ENCODE measurements around the gene TPD52L2.
"Not testable (repeated sequence)": the region's sequence is repeated elsewhere in the genome, so short reads cannot be mapped to it uniquely, and the experiment has no call there.

TPD52L2 gene

GRCh38 chr20:63835021-63835858 lies 29.8 kb upstream of the TPD52L2 start:
- DNase-seq (ENCODE audit: low spot score), result peak; percentile 98

GRCh38 chr20:63836458-63837344 lies 28.4 kb upstream of the TPD52L2 start:
- no peak for DNase-seq (ENCODE audit: low spot score)

- no peak for DNase-seq (ENCODE audit: low spot score)
Measured at GRCh38 chr20:63837479-63837878, 27.6 kb upstream of the TPD52L2 start.

- DNase-seq (ENCODE audit: low spot score), result no peak
Measured at GRCh38 chr20:63839620-63840019, 25.4 kb upstream of the TPD52L2 start.

- peak; percentile 92 for DNase-seq (ENCODE audit: low spot score)
Measured at GRCh38 chr20:63840405-63840828, 24.7 kb upstream of the TPD52L2 start.

GRCh38 chr20:63842258-63842657 lies 22.8 kb upstream of the TPD52L2 start:
- no peak for DNase-seq (ENCODE audit: low spot score)

GRCh38 chr20:63843222-63843621 lies 21.8 kb upstream of the TPD52L2 start:
- no peak for DNase-seq (ENCODE audit: low spot score)

GRCh38 chr20:63843778-63844177 lies 21.3 kb upstream of the TPD52L2 start:
- DNase-seq (ENCODE audit: low spot score), result no peak

- no peak for DNase-seq (ENCODE audit: low spot score)
Measured at GRCh38 chr20:63844511-63844991, 20.5 kb upstream of the TPD52L2 start.

- DNase-seq (ENCODE audit: low spot score), result no peak
Measured at GRCh38 chr20:63846128-63846771, 18.8 kb upstream of the TPD52L2 start.

GRCh38 chr20:63846888-63847236 lies 18.2 kb upstream of the TPD52L2 start:
- no peak for DNase-seq (ENCODE audit: low spot score)

GRCh38 chr20:63847237-63848002 lies 17.6 kb upstream of the TPD52L2 start:
- no peak for DNase-seq (ENCODE audit: low spot score)

- DNase-seq (ENCODE audit: low spot score), result no peak
Measured at GRCh38 chr20:63848003-63848911, 16.8 kb upstream of the TPD52L2 start.

- no peak for DNase-seq (ENCODE audit: low spot score)
Measured at GRCh38 chr20:63850689-63851547, 14.2 kb upstream of the TPD52L2 start.

GRCh38 chr20:63851548-63851943 lies 13.5 kb upstream of the TPD52L2 start:
- not testable (repeated sequence) for DNase-seq (ENCODE audit: low spot score)

GRCh38 chr20:63853733-63854068 lies 11.4 kb upstream of the TPD52L2 start:
- not testable (repeated sequence) for DNase-seq (ENCODE audit: low spot score)

GRCh38 chr20:63854069-63854765 lies 10.9 kb upstream of the TPD52L2 start:
- DNase-seq (ENCODE audit: low spot score), result peak; percentile 57

GRCh38 chr20:63854766-63855362 lies 10.2 kb upstream of the TPD52L2 start:
- DNase-seq (ENCODE audit: low spot score), result no peak
